ENCODE measurements around the gene ANKRD55. TPM values are rescaled to one million over a fixed set of nuclear protein-coding genes. Genes with fewer than 3 reads are reported as not detected.

The ANKRD55 gene
- total RNA-seq, 1 donor from 2014 or later, result 0.74 TPM

DNA sequence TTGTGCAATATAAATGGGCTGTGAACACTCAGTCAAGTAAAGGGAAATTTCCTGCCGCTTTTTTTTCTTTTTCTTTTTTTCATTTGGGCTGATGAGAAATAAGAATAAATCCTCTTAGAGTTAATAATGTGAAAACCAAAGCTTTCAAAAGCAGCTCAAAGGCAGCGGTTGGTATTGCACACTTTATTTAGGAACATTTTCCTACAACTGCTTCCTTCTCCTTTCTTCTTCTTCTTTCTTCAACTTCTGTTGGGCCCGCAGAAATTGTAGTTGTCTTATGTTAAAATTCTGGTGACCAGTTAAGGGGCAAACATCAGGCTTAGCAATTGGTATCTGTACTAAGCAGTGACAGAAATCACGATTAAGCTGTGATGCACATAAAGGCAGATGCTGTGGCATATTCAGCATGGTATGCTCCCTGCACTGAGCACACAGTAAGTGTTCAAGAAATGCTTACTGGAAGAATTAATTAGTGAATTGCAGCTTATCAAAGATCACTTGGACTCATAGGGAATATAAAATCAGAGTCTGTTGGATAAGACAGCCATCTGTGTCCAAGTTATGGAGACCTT, 85.4 kb downstream of the ANKRD55 start:
- Histone ChIP-seq H3K9me3 (no peaks in the 10 kb centered on the region), H3K36me3 (no peaks in the 10 kb centered on the region), H3K27me3 (no peaks in the 10 kb centered on the region), H3K4me1 (no peaks in the 10 kb centered on the region), H3K27ac (no peak overlapping the region), H3K4me3 (no peak overlapping the region)
- TF ChIP-seq POLR2AphosphoS5 (IDR thresholded peaks at IDR 0.05; ENCODE audit: insufficient read depth in 1 of 2, low read depth in 1 of 2), result no peak
- no peak for TF ChIP-seq POLR2A (IDR thresholded peaks at IDR 0.05)
- no peak for DNase-seq (ENCODE audit: extremely low spot score in 2 of 2)
- intact Hi-C loops (cut with DNase I), result no loop called here

DNA sequence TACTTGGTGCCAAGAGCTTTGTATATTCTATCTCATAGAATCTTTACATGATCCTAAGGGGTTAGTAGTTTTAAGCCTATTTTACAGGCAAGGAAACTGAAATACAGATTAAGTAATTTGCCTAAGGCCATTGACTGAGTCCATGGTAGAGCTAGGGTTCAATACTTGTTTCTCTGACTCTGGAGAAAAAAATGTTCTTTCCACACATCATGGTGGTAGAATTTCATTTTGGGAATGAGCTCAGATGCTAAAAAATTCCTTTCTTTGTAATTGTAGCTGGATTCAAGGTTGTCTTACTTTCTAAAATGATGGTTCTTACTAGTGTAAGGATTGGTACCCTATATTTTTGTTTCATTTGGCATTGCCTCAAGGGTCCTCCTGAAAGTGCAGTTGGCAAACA, 86.0 kb downstream of the ANKRD55 start:
- Histone ChIP-seq H3K4me1 (no peaks in the 10 kb centered on the region), H3K27ac (no peak overlapping the region), H3K27me3 (no peaks in the 10 kb centered on the region), H3K4me3 (no peak overlapping the region), H3K9me3 (no peaks in the 10 kb centered on the region), H3K36me3 (no peaks in the 10 kb centered on the region)
- no peak for TF ChIP-seq POLR2AphosphoS5 (IDR thresholded peaks at IDR 0.05; ENCODE audit: insufficient read depth in 1 of 2, low read depth in 1 of 2)
- TF ChIP-seq POLR2A (IDR thresholded peaks at IDR 0.05), result no peak
- TF ChIP-seq, protein P1, sequence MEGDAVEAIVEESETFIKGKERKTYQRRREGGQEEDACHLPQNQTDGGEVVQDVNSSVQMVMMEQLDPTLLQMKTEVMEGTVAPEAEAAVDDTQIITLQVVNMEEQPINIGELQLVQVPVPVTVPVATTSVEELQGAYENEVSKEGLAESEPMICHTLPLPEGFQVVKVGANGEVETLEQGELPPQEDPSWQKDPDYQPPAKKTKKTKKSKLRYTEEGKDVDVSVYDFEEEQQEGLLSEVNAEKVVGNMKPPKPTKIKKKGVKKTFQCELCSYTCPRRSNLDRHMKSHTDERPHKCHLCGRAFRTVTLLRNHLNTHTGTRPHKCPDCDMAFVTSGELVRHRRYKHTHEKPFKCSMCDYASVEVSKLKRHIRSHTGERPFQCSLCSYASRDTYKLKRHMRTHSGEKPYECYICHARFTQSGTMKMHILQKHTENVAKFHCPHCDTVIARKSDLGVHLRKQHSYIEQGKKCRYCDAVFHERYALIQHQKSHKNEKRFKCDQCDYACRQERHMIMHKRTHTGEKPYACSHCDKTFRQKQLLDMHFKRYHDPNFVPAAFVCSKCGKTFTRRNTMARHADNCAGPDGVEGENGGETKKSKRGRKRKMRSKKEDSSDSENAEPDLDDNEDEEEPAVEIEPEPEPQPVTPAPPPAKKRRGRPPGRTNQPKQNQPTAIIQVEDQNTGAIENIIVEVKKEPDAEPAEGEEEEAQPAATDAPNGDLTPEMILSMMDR (IDR thresholded peaks at IDR 0.05), result no peak
- DNase-seq (ENCODE audit: extremely low spot score in 2 of 2), result no peak
- intact Hi-C loops (cut with DNase I), result no loop called here

DNA sequence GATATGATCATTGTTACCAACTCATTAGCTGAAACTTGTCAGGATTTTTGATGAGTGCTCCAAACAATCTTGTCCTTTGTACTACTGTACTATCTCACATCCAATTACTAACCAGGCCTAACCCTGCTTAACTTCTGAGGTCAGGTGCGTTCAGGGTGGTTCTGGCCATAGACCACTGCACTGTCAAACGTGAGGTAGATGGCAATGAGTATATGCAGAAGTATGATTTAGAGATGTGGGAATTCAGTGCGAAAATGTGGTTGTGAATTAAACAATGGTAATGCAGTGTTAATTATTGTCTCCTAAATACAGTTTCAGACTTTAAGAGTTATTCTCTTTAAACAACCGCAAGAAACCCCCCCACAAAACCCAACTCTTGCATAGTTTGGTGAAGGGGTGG, 86.5 kb downstream of the ANKRD55 start:
- no peaks in the 10 kb centered on the region for H3K9me3 ChIP-seq
- intact Hi-C loops (cut with DNase I), result no loop called here
- H3K36me3 ChIP-seq, result no peaks in the 10 kb centered on the region
- H3K4me3 ChIP-seq, result no peak overlapping the region
- H3K27ac ChIP-seq, result no peak overlapping the region
- no peaks in the 10 kb centered on the region for H3K4me1 ChIP-seq
- DNase-seq (ENCODE audit: extremely low spot score in 2 of 2), result no peak
- TF ChIP-seq, protein P1 (IDR thresholded peaks at IDR 0.05), result no peak
- TF ChIP-seq POLR2A (IDR thresholded peaks at IDR 0.05), result no peak
- H3K27me3 ChIP-seq, result no peaks in the 10 kb centered on the region

DNA sequence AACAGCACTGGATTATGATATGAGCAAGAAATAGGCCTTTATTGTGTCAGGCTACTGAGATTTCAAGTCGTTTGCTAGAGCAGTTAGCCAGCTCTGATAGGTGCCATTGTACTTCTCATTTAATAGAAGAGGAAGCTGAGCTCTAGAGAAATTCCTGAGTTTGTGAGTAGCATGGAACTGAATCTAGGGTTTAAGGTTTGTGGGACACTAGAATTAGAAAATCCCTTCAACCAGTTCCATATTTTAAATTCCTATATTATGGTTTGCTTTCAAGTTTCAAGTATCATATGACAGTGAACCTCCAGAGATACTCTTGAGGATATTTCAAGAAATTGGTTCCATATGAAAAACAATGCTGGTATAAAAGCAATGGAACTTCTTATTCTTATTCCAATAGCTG, 87.6 kb downstream of the ANKRD55 start:
- Histone ChIP-seq H3K4me1 (no peaks in the 10 kb centered on the region), H3K27ac (no peak overlapping the region), H3K27me3 (no peaks in the 10 kb centered on the region), H3K9me3 (no peaks in the 10 kb centered on the region), H3K36me3 (no peaks in the 10 kb centered on the region), H3K4me3 (no peak overlapping the region)
- TF ChIP-seq POLR2A (IDR thresholded peaks at IDR 0.05), result no peak
- TF ChIP-seq, protein P1 (IDR thresholded peaks at IDR 0.05), result no peak
- no peak for TF ChIP-seq POLR2AphosphoS5 (IDR thresholded peaks at IDR 0.05; ENCODE audit: insufficient read depth in 1 of 2, low read depth in 1 of 2)
- intact Hi-C loops (cut with DNase I), result no loop called here
- no peak for DNase-seq (ENCODE audit: extremely low spot score in 2 of 2)

DNA sequence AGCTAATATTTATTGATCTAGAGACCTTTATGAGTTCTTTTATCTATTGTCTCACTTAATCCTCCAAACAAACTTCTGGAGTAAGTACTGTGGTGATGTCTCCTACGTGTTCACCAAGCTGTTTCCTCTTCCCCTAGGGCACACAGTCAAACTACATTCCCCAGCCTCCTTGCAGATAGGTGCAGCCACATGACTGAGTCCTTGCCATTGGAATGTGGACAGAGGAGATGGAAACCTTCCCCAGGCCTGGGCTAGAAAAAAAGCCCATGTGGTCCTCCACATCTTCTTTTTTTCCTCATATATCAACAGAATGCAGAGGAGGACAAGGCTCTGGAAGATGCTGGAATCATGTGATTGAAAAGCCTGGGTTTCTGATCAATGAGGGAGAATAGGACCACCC, 88.0 kb downstream of the ANKRD55 start:
- Histone ChIP-seq H3K27me3 (no peaks in the 10 kb centered on the region), H3K4me1 (no peaks in the 10 kb centered on the region), H3K9me3 (no peaks in the 10 kb centered on the region), H3K4me3 (no peak overlapping the region), H3K27ac (no peak overlapping the region), H3K36me3 (no peaks in the 10 kb centered on the region)
- no peak for DNase-seq (ENCODE audit: extremely low spot score in 2 of 2)
- TF ChIP-seq, protein P1 (IDR thresholded peaks at IDR 0.05), result no peak
- TF ChIP-seq POLR2AphosphoS5 (IDR thresholded peaks at IDR 0.05; ENCODE audit: insufficient read depth in 1 of 2, low read depth in 1 of 2) (no peak), POLR2A (IDR thresholded peaks at IDR 0.05) (no peak)
- intact Hi-C loops (cut with DNase I), result no loop called here
